Measurements from ENCODE around the gene ZSCAN16. TPM values are rescaled to one million over a fixed set of nuclear protein-coding genes. Genes with fewer than 3 reads are reported as not detected.
"Not testable (repeated sequence)": the region's sequence is repeated elsewhere in the genome, so short reads cannot be mapped to it uniquely, and the experiment has no call there.

The ZSCAN16 gene
- total RNA-seq, 1 experiment from 2014 or later = 6.7 TPM

DNA sequence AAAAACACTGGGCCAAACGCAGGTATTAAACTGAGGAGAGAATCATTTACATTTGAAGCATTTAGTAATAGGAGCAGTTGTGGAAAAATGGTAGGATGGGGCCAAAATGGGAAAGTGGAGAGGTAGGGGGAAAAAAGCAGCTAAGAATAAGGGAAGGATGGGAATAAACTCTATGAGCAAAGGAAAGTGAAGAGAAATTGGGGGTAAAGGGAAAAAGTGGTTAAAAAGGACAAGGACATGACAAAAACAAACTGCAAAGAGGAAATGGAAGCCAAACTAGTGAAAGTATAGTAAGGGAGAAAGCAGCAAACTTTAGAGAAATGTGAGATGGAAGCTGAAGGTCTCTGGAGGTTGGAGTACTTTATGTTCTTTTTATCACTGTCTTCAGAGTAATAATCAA, 6.2 kb upstream of the ZSCAN16 start:
- Histone ChIP-seq H3K27me3 (replicated peaks; ENCODE audit: control insufficient read depth, insufficient read depth, low read length) (no peaks in the 10 kb centered on the region), H3K4me3 (ENCODE audit: low read depth, low read length) (no peak overlapping the region), H3K36me3 (ENCODE audit: control insufficient read depth, insufficient read depth, low read length) (no peaks in the 10 kb centered on the region), H3K9me3 (no peaks in the 10 kb centered on the region), H3K4me1 (no peaks in the 10 kb centered on the region)
- H3K4me1 Mint-ChIP-seq (ENCODE audit: low read depth, unreplicated experiment) = peaks cover 2% of the 10 kb centered on the region
- intact Hi-C loops (cut with micrococcal nuclease; ENCODE audit: unreplicated experiment) = no loop called here
- H3K27me3 Mint-ChIP-seq (ENCODE audit: insufficient read depth, unreplicated experiment) = no peaks in the 10 kb centered on the region
- no TSS peak for BruUV-seq (replicated peaks)
- no peak for DNase-seq
- H3K4me3 Mint-ChIP-seq (ENCODE audit: unreplicated experiment) = no peak overlapping the region
- ChIA-PET CTCF (no interaction called here), POLR2A (no interaction called here)
- TF ChIP-seq CTCF (IDR thresholded peaks at IDR 0.05; ENCODE audit: insufficient read depth in 1 of 2, low read depth in 1 of 2, low read length in 1 of 2, severe bottlenecking in 1 of 2, unreplicated experiment in 1 of 2) = no peak
- no peak overlapping the region for H3K27ac Mint-ChIP-seq (ENCODE audit: unreplicated experiment)
- H3K36me3 Mint-ChIP-seq (ENCODE audit: insufficient read depth, unreplicated experiment) = no peaks in the 10 kb centered on the region
- H3K9me3 Mint-ChIP-seq (ENCODE audit: unreplicated experiment) = no peaks in the 10 kb centered on the region

GRCh38 chr6:28121876-28122275, 2.5 kb upstream of the ZSCAN16 start:
- TF ChIP-seq CTCF (IDR thresholded peaks at IDR 0.05; ENCODE audit: insufficient read depth in 1 of 2, low read depth in 1 of 2, low read length in 1 of 2, severe bottlenecking in 1 of 2, unreplicated experiment in 1 of 2) = no peak
- no peak overlapping the region for H3K27ac Mint-ChIP-seq (ENCODE audit: unreplicated experiment)
- CTCF ChIA-PET = no interaction called here
- no TSS peak for BruUV-seq (replicated peaks)
- intact Hi-C loops (cut with micrococcal nuclease; ENCODE audit: unreplicated experiment) = no loop called here
- no peaks in the 10 kb centered on the region for H3K27me3 Mint-ChIP-seq (ENCODE audit: insufficient read depth, unreplicated experiment)
- H3K36me3 ChIP-seq (ENCODE audit: control insufficient read depth, insufficient read depth, low read length) = no peaks in the 10 kb centered on the region
- H3K4me1 Mint-ChIP-seq (ENCODE audit: low read depth, unreplicated experiment) = peaks cover 16% of the 10 kb centered on the region
- no peaks in the 10 kb centered on the region for H3K36me3 Mint-ChIP-seq (ENCODE audit: insufficient read depth, unreplicated experiment)
- no peaks in the 10 kb centered on the region for H3K27me3 ChIP-seq (replicated peaks; ENCODE audit: control insufficient read depth, insufficient read depth, low read length)
- no peak overlapping the region for H3K4me3 Mint-ChIP-seq (ENCODE audit: unreplicated experiment)
- POLR2A ChIA-PET = no interaction called here
- no peaks in the 10 kb centered on the region for H3K4me1 ChIP-seq
- H3K9me3 ChIP-seq = no peaks in the 10 kb centered on the region
- no peak for DNase-seq
- no peaks in the 10 kb centered on the region for H3K9me3 Mint-ChIP-seq (ENCODE audit: unreplicated experiment)
- H3K4me3 ChIP-seq (ENCODE audit: low read depth, low read length) = no peak overlapping the region

GRCh38 chr6:28122283-28122682, 2.1 kb upstream of the ZSCAN16 start:
- H3K36me3 Mint-ChIP-seq (ENCODE audit: insufficient read depth, unreplicated experiment); DNase-seq; H3K27me3 ChIP-seq (replicated peaks; ENCODE audit: control insufficient read depth, insufficient read depth, low read length); H3K4me3 ChIP-seq (ENCODE audit: low read depth, low read length); intact Hi-C loops (cut with micrococcal nuclease; ENCODE audit: unreplicated experiment); POLR2A ChIA-PET; H3K27ac Mint-ChIP-seq (ENCODE audit: unreplicated experiment); H3K4me1 ChIP-seq; BruUV-seq (replicated peaks); H3K9me3 ChIP-seq; H3K27me3 Mint-ChIP-seq (ENCODE audit: insufficient read depth, unreplicated experiment); H3K36me3 ChIP-seq (ENCODE audit: control insufficient read depth, insufficient read depth, low read length); H3K9me3 Mint-ChIP-seq (ENCODE audit: unreplicated experiment); H3K4me3 Mint-ChIP-seq (ENCODE audit: unreplicated experiment): not testable (repeated sequence)
- CTCF ChIA-PET = interaction anchor here (0.9 kb wide), 1 partner anchor 261 kb away, joined by 3 read pairs; no protein-coding TSS in a partner anchor
- H3K4me1 Mint-ChIP-seq (ENCODE audit: low read depth, unreplicated experiment) = peaks cover 16% of the 10 kb centered on the region

DNA sequence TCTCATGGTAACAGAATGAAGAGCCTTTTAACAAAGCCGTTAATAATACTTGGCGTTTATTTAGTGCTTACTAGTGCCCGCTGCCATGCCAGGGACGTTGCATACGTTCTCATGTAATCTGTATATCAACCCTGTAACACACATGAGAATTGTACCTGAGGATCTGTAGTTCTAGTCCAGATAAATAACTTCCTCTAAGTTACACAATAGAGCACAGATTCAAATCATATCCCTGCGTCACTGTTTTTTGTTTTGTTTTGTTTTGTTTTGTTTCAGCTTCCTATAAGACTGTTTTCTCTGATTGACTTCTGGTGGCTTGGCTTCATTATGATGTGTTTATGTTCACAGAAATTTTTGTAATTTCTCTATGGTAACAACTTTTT, 553 bp downstream of the ZSCAN16 start:
- CTCF ChIA-PET = interaction anchor here (0.6 to 1.0 kb wide), 3 partner anchors 9 to 259 kb away, joined by 3 to 6 read pairs (median 4); no protein-coding TSS in a partner anchor
- Mint-ChIP-seq H3K27me3 (ENCODE audit: insufficient read depth, unreplicated experiment) (no peaks in the 10 kb centered on the region), H3K9me3 (ENCODE audit: unreplicated experiment) (no peaks in the 10 kb centered on the region), H3K27ac (ENCODE audit: unreplicated experiment) (peak overlapping the region; percentile 83), H3K4me1 (ENCODE audit: low read depth, unreplicated experiment) (peaks cover 16% of the 10 kb centered on the region), H3K36me3 (ENCODE audit: insufficient read depth, unreplicated experiment) (peaks cover 5% of the 10 kb centered on the region), H3K4me3 (ENCODE audit: unreplicated experiment) (peak overlapping the region; percentile 92)
- TF ChIP-seq CTCF (IDR thresholded peaks at IDR 0.05; ENCODE audit: insufficient read depth in 1 of 2, low read depth in 1 of 2, low read length in 1 of 2, severe bottlenecking in 1 of 2, unreplicated experiment in 1 of 2) = no peak
- H3K27me3 ChIP-seq (replicated peaks; ENCODE audit: control insufficient read depth, insufficient read depth, low read length) = no peaks in the 10 kb centered on the region
- H3K4me1 ChIP-seq = no peaks in the 10 kb centered on the region
- H3K36me3 ChIP-seq (ENCODE audit: control insufficient read depth, insufficient read depth, low read length) = no peaks in the 10 kb centered on the region
- POLR2A ChIA-PET = interaction anchor here (0.6 to 1.4 kb wide), 3 partner anchors 11 to 17 kb away, joined by 3 to 8 read pairs (median 6); partner anchors contain the start of gene ZKSCAN8
- DNase-seq = no peak
- H3K4me3 ChIP-seq (ENCODE audit: low read depth, low read length) = peak overlapping the region; percentile 78
- intact Hi-C loops (cut with micrococcal nuclease; ENCODE audit: unreplicated experiment) = loop anchor here (1.0 kb wide), 3 partner anchors 11 to 258 kb away; partner anchors contain the start of gene ZKSCAN8
- TSS peak; percentile 39 for BruUV-seq (replicated peaks)
- H3K9me3 ChIP-seq = no peaks in the 10 kb centered on the region
